ENCODE results near the gene PLPP2.

DNA sequence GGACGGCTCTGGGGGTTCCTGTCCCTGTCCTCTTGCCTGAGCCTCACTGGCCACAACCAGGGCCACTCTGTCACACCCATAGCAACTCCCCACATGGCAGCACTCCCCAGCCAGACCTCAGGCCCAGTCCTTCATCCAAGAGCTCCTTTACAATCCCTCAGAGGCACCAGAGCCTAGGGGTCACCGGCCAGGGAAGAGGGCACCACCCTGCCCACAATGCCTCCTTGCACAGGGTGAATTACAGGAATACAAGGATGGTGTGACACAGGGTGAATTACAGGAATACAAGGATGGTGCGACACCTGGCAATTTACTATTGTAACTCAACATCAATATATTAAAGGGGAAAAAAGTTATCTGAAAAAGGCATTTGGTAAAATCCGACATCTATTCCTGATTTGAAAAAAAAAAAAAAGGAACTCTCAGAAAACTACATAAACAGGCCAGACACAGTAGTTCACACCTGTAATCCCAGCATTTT is 36.9 kb upstream of the PLPP2 start:
- TF ChIP-seq, protein P1, sequence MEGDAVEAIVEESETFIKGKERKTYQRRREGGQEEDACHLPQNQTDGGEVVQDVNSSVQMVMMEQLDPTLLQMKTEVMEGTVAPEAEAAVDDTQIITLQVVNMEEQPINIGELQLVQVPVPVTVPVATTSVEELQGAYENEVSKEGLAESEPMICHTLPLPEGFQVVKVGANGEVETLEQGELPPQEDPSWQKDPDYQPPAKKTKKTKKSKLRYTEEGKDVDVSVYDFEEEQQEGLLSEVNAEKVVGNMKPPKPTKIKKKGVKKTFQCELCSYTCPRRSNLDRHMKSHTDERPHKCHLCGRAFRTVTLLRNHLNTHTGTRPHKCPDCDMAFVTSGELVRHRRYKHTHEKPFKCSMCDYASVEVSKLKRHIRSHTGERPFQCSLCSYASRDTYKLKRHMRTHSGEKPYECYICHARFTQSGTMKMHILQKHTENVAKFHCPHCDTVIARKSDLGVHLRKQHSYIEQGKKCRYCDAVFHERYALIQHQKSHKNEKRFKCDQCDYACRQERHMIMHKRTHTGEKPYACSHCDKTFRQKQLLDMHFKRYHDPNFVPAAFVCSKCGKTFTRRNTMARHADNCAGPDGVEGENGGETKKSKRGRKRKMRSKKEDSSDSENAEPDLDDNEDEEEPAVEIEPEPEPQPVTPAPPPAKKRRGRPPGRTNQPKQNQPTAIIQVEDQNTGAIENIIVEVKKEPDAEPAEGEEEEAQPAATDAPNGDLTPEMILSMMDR (IDR thresholded peaks at IDR 0.05; ENCODE audit: low read length): no peak
- no peak for TF ChIP-seq EZH2 (IDR thresholded peaks at IDR 0.05; ENCODE audit: borderline replicate concordance, low read length)

Measured in OCI-LY1 (cell line).